GM10847 (cell line): ENCODE data around the gene CCDC190.

Experiments
- POLR2A ChIP-seq: IDR thresholded peaks from 2 replicates; pipeline ENCODE4 v1.6.1; 2011; ENCODE audit not compliant: insufficient read length; ENCODE audit errors: extremely low read depth

CCDC190 gene

DNA sequence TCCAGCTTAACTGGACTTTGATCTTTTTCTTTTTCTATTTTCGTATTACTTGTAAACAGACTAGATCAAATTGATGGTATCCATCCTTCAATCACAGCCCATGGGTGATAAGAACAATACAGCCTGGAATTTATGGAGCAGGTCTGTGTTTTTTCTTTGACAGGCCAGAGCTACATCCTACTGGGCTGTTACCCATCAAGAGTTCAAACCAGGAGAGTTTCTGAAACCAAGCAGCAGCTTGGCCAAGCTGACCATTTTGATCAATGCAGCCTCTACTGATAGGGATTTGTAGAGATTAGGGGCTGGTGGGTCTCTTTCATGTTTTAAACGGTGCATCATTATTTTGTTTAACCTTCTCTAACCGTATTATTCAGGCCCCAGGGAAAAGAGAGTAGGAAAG is 24.3 kb upstream of the CCDC190 start:
- no peak for TF ChIP-seq POLR2A

DNA sequence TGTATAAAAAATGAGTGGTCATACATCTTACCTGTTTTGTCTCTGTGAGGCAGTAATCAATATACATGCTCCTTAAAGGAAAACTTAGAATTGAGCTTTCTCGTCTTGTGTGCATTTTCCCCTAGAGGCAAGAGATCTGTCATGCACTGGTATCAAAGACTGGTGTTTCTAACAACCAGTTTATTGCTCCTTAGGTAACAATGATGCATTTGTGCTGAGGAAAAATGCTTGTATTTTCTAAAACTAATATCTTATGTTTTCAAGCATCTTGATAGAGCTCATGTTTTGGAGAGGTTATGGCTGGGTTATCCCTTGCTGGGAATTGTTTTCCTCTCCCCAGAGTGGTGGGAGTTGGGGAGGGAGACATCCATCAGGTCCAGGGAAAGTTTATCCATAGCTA is 23.9 kb upstream of the CCDC190 start:
- no peak for TF ChIP-seq POLR2A

DNA sequence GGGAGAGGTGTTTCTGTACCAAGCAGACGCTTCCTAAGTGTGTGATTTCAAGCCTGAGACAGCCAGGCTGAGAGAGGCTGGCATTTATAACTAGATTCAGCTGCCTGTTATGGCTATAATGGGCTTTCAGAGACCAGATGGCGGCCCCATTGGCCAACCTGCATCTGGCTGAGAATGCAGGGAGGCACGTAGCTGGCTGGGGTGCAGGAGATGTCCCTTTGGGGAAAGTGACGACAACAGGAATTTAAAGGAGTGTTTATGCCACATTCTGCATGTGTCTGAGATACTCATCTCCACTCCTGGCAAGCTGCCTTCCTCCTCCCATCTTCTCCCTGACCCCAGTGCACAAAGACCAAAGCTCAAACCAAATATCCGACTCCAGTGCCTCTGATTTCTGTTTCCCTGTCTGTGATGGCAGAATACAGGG is 21.3 kb upstream of the CCDC190 start:
- TF ChIP-seq POLR2A = no peak

DNA sequence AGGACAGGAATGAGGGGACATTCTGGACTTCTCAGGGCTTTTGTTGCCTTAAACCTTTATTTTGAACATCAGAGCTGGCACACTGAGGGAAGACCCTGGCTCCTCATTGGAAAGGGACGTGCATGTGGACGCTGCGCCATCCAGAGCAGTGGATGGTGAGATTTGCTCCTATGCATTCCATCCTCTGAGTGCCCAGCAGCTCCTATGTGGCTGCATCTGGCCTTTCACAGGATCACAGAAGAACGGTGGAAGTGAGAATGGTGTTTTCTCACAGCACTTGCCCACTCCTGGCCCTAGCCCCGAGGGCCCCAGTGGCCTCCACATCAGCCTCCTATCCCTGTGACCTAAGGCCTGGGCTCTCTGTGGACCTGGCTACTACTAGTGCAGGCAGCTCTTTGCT is 20.6 kb upstream of the CCDC190 start:
- TF ChIP-seq POLR2A = no peak

DNA sequence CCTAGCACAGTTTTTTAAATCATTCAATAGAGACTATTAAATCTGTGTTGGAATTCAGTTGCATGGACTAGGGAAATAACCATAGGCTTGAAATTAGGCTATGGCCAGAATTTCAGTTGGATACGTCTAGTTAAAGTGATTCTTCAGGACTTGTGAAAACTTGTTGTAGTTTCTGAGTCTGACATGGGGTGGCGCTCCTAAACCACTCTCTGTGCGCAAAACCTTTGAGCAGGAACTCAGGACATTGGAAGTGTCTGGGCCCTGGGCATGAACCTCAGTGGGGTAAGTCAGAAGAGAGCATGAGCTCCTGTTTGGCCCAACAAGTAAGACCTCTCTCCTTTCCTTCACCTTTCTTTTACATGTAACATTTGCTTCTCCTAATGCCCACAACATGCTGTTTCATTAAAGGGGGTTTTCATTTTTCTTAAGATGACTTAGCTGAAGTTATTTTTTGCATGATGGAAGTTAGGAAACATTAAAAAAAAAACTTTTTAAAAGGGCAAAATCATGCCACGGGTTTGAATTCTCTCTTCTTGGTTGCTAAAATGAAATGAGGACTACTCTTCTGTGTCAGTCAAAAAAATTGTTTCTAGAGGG is 17.1 kb upstream of the CCDC190 start:
- no peak for TF ChIP-seq POLR2A

DNA sequence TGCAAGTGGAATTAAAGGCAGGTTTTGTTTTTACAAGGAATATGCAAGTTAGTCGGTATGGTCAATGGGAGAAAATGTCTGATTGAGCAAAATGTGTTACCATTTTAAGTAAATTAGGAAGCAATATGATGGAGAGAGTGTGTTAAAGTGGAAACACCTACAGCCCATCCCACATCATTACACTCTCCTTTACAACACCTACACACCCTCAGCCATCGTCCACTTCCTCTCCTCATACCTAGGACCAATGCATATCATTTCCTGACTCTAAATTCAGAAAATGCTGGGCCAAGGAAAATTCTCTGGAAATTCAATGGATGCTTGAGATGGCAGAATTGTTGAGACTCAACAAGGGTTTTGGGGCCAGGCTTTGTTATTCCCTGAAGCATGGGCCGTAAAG is 16.4 kb upstream of the CCDC190 start:
- no peak for TF ChIP-seq POLR2A

DNA sequence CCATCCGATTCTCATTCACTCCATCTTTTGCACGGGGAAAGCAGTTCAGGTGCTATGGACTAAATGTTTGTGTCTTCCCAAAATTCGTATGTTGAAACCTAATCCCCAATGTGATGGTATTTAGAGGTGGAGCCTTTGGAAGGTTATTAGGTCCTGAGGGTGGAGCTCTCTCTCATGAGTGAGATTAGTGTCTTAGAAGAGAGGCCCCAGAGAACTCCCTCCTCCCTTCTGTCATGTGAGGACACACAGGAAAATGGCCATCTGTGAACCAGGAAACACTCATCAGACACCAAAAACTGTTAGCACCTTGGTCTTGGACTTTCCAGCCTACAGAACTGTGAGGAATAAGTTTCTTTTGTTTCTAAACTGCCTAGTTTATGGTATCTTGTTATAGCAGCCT is 15.8 kb upstream of the CCDC190 start:
- TF ChIP-seq POLR2A = no peak

DNA sequence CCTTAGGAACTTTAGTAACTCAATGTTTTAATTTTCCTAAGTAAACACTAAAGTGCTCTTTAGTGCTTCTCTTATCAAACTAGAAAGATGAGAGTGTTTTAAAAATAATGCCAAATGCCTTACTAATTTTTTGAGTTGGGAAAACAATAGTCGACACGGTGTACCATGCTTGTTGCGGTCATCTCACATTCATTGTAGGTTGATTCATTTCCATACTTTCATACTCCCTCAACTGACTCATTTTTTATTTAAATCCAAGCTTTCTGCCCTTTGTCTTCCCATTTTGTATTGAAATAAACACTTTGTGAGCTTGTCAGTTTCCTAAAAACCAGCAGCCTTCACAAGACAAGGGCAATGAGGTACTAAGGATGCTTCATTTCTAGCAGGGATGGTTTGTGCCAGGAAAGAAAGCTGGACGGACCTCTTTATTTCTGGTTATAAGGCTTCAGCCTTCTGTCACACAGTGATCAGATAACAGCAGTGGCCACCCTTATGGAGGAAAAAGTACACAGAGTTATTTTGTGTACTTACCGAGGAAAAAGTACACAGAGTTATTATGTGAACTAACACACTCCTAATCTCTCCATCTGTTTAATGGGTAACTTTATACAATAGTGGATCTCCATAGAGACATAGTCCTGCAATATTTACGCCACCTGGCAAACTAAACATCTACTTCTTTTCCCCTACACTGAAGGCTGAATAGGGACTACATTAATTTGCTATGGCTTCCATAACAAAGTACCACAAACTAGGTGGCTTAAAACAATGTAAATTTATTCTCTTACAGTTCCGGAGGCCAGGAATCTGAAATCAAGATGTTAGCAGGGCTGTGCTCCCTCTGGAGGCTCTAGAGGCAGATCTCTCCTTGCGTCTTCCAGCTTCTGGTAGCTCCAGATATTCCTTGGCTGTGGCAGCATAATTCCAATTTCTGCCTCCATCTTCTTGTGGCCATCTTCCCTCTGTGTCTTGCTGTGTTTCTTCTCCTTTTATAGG is 13.0 kb upstream of the CCDC190 start:
- no peak for TF ChIP-seq POLR2A

DNA sequence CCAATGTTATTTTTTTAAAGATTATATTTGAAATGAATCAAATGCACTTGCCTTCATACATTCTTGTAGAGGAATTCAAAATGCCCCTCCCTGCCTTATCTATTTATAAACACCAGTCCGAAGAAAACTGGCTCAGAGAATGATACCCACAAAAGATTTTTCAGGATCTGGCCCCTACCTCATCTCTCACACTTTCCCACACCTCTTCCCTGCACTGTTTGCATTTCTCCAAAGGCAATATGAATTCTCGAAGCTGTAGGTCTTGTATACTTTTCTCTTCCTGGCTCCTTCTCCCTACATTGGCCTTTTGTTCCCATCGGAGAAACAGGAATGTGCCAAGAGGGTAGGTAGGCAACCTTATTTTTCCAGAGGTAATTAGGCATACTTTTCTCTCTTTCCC is 12.0 kb upstream of the CCDC190 start:
- TF ChIP-seq POLR2A = no peak

DNA sequence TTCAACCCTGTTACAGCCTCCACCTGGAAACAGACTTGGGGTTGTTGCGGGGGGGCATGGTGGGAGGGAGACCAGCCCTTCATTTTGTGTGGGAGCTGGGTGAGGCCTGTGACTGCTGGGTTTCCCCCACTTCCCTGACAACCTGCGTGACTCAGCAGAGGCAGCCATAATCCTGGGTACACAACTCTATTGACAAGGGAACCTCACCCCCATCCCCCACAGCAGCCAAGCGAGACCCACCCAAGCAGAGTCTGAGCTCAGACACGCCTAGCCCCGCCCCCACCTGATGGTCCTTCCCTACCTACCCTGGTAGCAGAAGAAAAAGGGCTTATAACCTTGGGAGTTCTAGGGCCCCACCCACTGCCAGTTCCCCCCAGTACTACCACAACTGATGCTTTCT is 8.0 kb upstream of the CCDC190 start:
- no peak for TF ChIP-seq POLR2A

DNA sequence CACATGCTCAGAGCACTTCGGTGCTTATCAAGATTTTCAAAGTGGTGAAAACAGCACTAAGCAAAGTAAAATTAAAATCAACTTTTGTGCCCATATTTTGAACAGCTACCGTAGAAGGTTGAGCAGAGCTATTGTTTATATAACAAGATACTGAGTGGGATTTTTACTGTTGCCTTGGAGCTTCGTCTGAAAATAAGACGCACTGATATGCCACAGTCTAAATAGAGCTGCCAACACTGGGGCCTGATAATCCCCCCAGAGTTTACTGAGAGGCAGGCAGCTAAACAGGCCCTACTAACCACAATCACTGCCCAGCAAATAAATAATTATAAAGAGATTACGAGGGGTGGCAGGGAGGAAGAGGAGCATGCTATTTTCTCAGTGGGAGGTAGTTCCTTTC is 650 bp upstream of the CCDC190 start:
- no peak for TF ChIP-seq POLR2A

DNA sequence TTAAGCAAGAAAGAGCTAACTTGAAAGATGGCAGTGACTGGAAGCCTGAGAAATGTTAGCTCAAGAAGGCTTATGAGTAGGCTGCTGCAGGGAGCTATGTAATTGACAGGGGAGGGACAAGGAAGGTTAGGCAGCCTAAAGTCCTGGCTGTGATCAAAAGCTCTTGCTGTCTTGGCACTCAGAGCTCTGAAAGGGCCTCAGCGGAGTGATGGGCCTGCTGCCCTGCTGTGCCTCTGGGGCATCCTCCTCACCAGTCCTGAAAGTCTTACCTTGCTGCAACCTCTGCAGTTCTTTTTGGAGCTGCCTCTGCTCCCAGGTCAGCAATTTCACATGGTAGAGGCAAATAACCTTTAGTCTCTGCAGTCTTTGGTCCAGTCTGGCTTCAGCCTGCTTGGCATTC is 1.8 kb downstream of the CCDC190 start:
- TF ChIP-seq POLR2A = no peak

DNA sequence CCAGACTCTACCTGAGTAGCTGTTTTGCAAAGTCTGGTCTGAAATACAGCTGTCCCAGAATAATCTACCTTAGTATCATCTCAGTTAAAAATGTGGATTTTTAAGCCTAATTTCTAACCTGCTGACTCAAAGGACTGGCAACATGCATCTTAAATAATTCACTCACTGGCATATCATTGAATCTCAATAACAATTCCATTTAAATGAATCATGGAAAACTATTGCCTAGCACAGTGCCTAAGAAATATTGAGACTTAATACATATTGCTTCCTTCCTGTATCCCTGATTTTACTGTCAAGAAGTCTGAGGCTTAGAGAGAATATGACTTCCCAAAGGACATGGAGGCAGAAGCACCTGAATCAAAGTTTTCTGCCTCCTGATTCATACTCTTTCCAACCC is 3.1 kb downstream of the CCDC190 start:
- no peak for TF ChIP-seq POLR2A

DNA sequence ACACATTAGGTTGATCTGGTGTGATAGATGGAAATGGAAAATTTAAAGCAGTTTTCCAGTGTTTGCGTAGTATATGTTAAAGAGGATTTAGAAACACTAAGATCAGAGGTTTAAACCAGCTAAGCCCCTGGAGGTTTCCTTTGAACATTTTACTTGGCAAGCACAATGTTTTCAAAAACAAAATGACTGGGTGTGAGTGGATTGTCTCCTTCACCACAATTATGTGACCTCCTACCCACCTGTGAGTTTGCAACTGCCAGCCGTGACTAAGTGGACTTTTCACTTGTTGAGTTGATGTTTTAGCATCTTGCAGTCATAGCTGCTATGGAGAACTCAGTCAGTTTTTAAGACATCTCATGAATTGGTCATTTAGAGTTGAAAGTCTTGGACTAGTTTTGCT is 4.7 kb downstream of the CCDC190 start:
- no peak for TF ChIP-seq POLR2A

DNA sequence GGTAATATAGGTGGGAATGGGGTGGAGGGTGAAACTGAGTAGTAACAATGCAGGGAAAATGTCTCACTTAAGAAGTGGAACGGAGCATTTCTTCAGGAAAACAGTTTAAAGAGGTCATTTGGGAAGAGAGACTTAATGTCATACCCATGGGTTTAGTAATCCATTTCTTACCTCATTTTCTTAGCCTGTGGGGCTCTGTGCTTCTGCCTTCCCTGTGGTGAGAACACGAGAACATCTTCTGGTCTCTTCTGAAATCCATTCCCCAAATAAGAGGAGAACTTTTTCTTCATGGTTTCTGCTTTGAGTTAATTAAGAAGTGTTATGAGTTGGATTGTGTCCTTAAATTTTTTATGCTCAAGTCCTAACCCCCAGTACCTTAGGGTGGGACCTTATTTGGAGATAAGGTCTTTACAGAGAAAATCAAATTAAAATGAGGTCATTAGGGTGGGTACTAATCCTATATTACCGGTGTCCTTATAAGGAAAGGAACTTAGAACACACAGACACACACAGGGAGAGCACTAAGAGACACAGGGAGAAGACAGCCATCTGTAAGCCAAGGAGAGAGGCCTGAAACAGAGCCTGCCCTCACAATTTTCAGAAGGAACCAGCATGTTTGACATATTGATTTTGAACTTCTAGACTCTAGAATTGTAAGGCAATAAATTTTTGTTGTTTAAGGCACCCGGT is 5.4 kb downstream of the CCDC190 start:
- no peak for TF ChIP-seq POLR2A
